Measurements from ENCODE around the gene TIMELESS.
"Not testable (repeated sequence)": the region's sequence is repeated elsewhere in the genome, so short reads cannot be mapped to it uniquely, and the experiment has no call there.

The TIMELESS gene

GRCh38 chr12:56462565-56462964 is 13.3 kb upstream of the TIMELESS start:
- DNase-seq (ENCODE audit: low read depth) = no peak

GRCh38 chr12:56461235-56462159 is 12.3 kb upstream of the TIMELESS start:
- no peak for DNase-seq (ENCODE audit: low read depth)

GRCh38 chr12:56457817-56458216 is 8.6 kb upstream of the TIMELESS start:
- no peak for DNase-seq (ENCODE audit: low read depth)

GRCh38 chr12:56454557-56454956 is 5.3 kb upstream of the TIMELESS start, which contains the start of gene MIP:
MIP (minus strand) TSS chr12:56454657; CDS start chr12:56454613, 44 bp downstream.
- DNase-seq (ENCODE audit: low read depth) = no peak

GRCh38 chr12:56451147-56451546 is 1.9 kb upstream of the TIMELESS start:
- DNase-seq (ENCODE audit: low read depth) = no peak

GRCh38 chr12:56450241-56450640 is 1.0 kb upstream of the TIMELESS start:
- no peak for DNase-seq (ENCODE audit: low read depth)

GRCh38 chr12:56449622-56449984 is 377 bp upstream of the TIMELESS start:
- no peak for DNase-seq (ENCODE audit: low read depth)

- not testable (repeated sequence) for DNase-seq (ENCODE audit: low read depth)
These were observed 6.0 kb downstream of the TIMELESS start for GRCh38 chr12:56443208-56443607.

GRCh38 chr12:56437430-56438176 is 11.6 kb downstream of the TIMELESS start:
- no peak for DNase-seq (ENCODE audit: low read depth)

- no peak for DNase-seq (ENCODE audit: low read depth)
These were observed 14.4 kb downstream of the TIMELESS start for GRCh38 chr12:56434828-56435227.

GRCh38 chr12:56431850-56432249 is 17.4 kb downstream of the TIMELESS start:
- DNase-seq (ENCODE audit: low read depth) = no peak

GRCh38 chr12:56431288-56431687 is 17.9 kb downstream of the TIMELESS start:
- DNase-seq (ENCODE audit: low read depth) = no peak

GRCh38 chr12:56425940-56426438 is 23.2 kb downstream of the TIMELESS start:
- no peak for DNase-seq (ENCODE audit: low read depth)

GRCh38 chr12:56425193-56425592 is 24.0 kb downstream of the TIMELESS start:
- no peak for DNase-seq (ENCODE audit: low read depth)

- DNase-seq (ENCODE audit: low read depth) = no peak
These were observed 28.8 kb downstream of the TIMELESS start for GRCh38 chr12:56420411-56420810.

GRCh38 chr12:56417739-56418138 is 31.5 kb downstream of the TIMELESS start:
- DNase-seq (ENCODE audit: low read depth) = no peak

GRCh38 chr12:56414401-56414800 is 34.8 kb downstream of the TIMELESS start:
- no peak for DNase-seq (ENCODE audit: low read depth)

- DNase-seq (ENCODE audit: low read depth) = no peak
These were observed 35.8 kb downstream of the TIMELESS start for GRCh38 chr12:56413392-56413791.

GRCh38 chr12:56411781-56412639 is 37.2 kb downstream of the TIMELESS start:
- no peak for DNase-seq (ENCODE audit: low read depth)

- DNase-seq (ENCODE audit: low read depth) = no peak
These were observed 38.5 kb downstream of the TIMELESS start for GRCh38 chr12:56410768-56411167.

- DNase-seq (ENCODE audit: low read depth) = no peak
These were observed 40.3 kb downstream of the TIMELESS start for GRCh38 chr12:56408799-56409417.
